Peyer's patch (tissue), 4 donors: ENCODE results near the gene ARAF. TPM values are rescaled to one million over a fixed set of nuclear protein-coding genes. Genes with fewer than 3 reads are reported as not detected.

ENCODE experiments used
- DNase-seq, 3 donors: peaks; one replicate each; pipeline ENCODE4 v3.0.0-alpha.2; 2017 to 2019
- H3K27ac ChIP-seq, 4 donors: fragments of 200-600 bp; sonication (generic); one replicate each; pipeline ENCODE4 v1.5.1; 2016 to 2019
- H3K27me3 ChIP-seq, 2 donors: fragments of 200-600 bp; sonication (generic); one replicate each; pipeline ENCODE4 v1.5.1; 2019
- H3K36me3 ChIP-seq, 3 donors: fragments of 200-600 bp; sonication (generic); one replicate each; pipeline ENCODE4 v1.5.1; 2016 to 2019
- H3K4me1 ChIP-seq, 4 donors: fragments of 200-600 bp; sonication (generic); one replicate each; pipeline ENCODE4 v1.5.1; 2016 to 2019
- H3K4me3 ChIP-seq, 4 donors: fragments of 200-600 bp; sonication (generic); 1 replicate in 3 of 4; 2 replicates in 1 of 4; pipeline ENCODE4 v1.5.1; 2016 to 2019; ENCODE audit warnings: mild to moderate bottlenecking in 1 of 4
- H3K9me3 ChIP-seq, 4 donors: fragments of 200-600 bp; sonication (generic); one replicate each; pipeline ENCODE4 v1.5.1; 2016 to 2019; ENCODE audit warnings: mild to moderate bottlenecking in 1 of 4
- CTCF ChIP-seq, 6 experiments: fragments of 450-650 bp in 4 of 6; fragments of 200-600 bp in 2 of 6; sonication (generic) in 1 of 6; IDR thresholded peaks; one replicate each; pipeline ENCODE4 v1.5.1; 2017 to 2019; ENCODE audit warnings: antibody characterized with exemption in 6 of 6, mild to moderate bottlenecking in 3 of 6, moderate library complexity in 1 of 6
- POLR2A ChIP-seq, 2 donors: fragments of 450-650 bp; IDR thresholded peaks; one replicate each; pipeline ENCODE4 v1.5.1; 2017; ENCODE audit warnings: antibody characterized with exemption in 2 of 2, mild to moderate bottlenecking in 2 of 2, moderate library complexity in 2 of 2
- total RNA-seq, 4 donors: library from RNA; depleted of rRNA; stranded (reverse); fragments of >200 nt; gene quantifications; one replicate each; pipeline ENCODE4 v1.1.0, GENCODE V29; 2016

The ARAF gene
- total RNA-seq, 4 donors from 2014 or later, result 55.7 to 78.4 (median 72.5) TPM

GRCh38 chrX:47584714-47585113 is 23.7 kb downstream of the ARAF start:
- Histone ChIP-seq H3K27me3 (no peaks in the 10 kb centered on the region), H3K9me3 (no peaks in the 10 kb centered on the region), H3K4me1 (no peaks in the 10 kb centered on the region), H3K4me3 (no peak overlapping the region), H3K36me3 (no peaks in the 10 kb centered on the region), H3K27ac (no peak overlapping the region)
- DNase-seq, result no peak
- no peak for TF ChIP-seq POLR2A (IDR thresholded peaks at IDR 0.05)
- TF ChIP-seq CTCF (IDR thresholded peaks at IDR 0.05), result no peak

GRCh38 chrX:47585273-47585672 is 24.3 kb downstream of the ARAF start:
- TF ChIP-seq POLR2A (IDR thresholded peaks at IDR 0.05), result no peak
- no peak for TF ChIP-seq CTCF (IDR thresholded peaks at IDR 0.05)
- no peak overlapping the region for H3K4me3 ChIP-seq
- H3K27ac ChIP-seq, result no peak overlapping the region
- peak in 1 of 3 donors; percentile 40 for DNase-seq
- no peaks in the 10 kb centered on the region for H3K9me3 ChIP-seq
- H3K27me3 ChIP-seq, result no peaks in the 10 kb centered on the region
- no peaks in the 10 kb centered on the region for H3K4me1 ChIP-seq
- no peaks in the 10 kb centered on the region for H3K36me3 ChIP-seq

GRCh38 chrX:47586043-47586787 is 25.2 kb downstream of the ARAF start:
- Histone ChIP-seq H3K4me1 (no peaks in the 10 kb centered on the region), H3K4me3 (no peak overlapping the region), H3K36me3 (no peaks in the 10 kb centered on the region), H3K27me3 (no peaks in the 10 kb centered on the region), H3K9me3 (no peaks in the 10 kb centered on the region), H3K27ac (no peak overlapping the region)
- TF ChIP-seq CTCF (IDR thresholded peaks at IDR 0.05) (no peak), POLR2A (IDR thresholded peaks at IDR 0.05) (no peak)
- DNase-seq, result peak in 1 of 3 donors; percentile 36

- no peaks in the 10 kb centered on the region for H3K36me3 ChIP-seq
- no peaks in the 10 kb centered on the region for H3K9me3 ChIP-seq
- no peaks in the 10 kb centered on the region for H3K4me1 ChIP-seq
- no peak for TF ChIP-seq POLR2A (IDR thresholded peaks at IDR 0.05)
- no peak for TF ChIP-seq CTCF (IDR thresholded peaks at IDR 0.05)
- no peaks in the 10 kb centered on the region for H3K27me3 ChIP-seq
- no peak overlapping the region for H3K4me3 ChIP-seq
- peak in 1 of 3 donors; percentile 24 for DNase-seq
- H3K27ac ChIP-seq, result no peak overlapping the region
Observed at GRCh38 chrX:47587091-47587891, 26.3 kb downstream of the ARAF start.

- Histone ChIP-seq H3K4me3 (no peak overlapping the region), H3K9me3 (no peaks in the 10 kb centered on the region), H3K27ac (no peak overlapping the region), H3K27me3 (no peaks in the 10 kb centered on the region), H3K4me1 (no peaks in the 10 kb centered on the region), H3K36me3 (no peaks in the 10 kb centered on the region)
- DNase-seq, result peak in 1 of 3 donors; percentile 42
- TF ChIP-seq CTCF (IDR thresholded peaks at IDR 0.05) (no peak), POLR2A (IDR thresholded peaks at IDR 0.05) (no peak)
Observed at GRCh38 chrX:47587906-47588735, 27.1 kb downstream of the ARAF start.
